ENCODE measurements around the gene DISC1.
A peak's percentile ranks its signal among the peaks of the same experiment; 100 is the strongest.

Gene DISC1

GRCh38 chr1:232019026-232019340 lies 392.4 kb downstream of the DISC1 start:
- H3K27me3 Mint-ChIP-seq (ENCODE audit: low read depth, poor library complexity): no peaks in the 10 kb centered on the region
- no peaks in the 10 kb centered on the region for H3K36me3 Mint-ChIP-seq (ENCODE audit: low read depth)
- H3K4me3 Mint-ChIP-seq: no peak overlapping the region
- no peak for DNase-seq
- no peaks in the 10 kb centered on the region for H3K9me3 Mint-ChIP-seq
- H3K27ac Mint-ChIP-seq: no peak overlapping the region
- H3K4me1 Mint-ChIP-seq: peaks cover 15% of the 10 kb centered on the region
- TF ChIP-seq CTCF (IDR thresholded peaks at IDR 0.05): no peak

- H3K36me3 Mint-ChIP-seq (ENCODE audit: low read depth): no peaks in the 10 kb centered on the region
- H3K27me3 Mint-ChIP-seq (ENCODE audit: low read depth, poor library complexity): no peaks in the 10 kb centered on the region
- no peak overlapping the region for H3K4me3 Mint-ChIP-seq
- no peaks in the 10 kb centered on the region for H3K9me3 Mint-ChIP-seq
- H3K27ac Mint-ChIP-seq: no peak overlapping the region
- no peak for DNase-seq
- H3K4me1 Mint-ChIP-seq: peaks cover 4% of the 10 kb centered on the region
- no peak for TF ChIP-seq CTCF (IDR thresholded peaks at IDR 0.05)
These were observed 393.8 kb downstream of the DISC1 start for GRCh38 chr1:232020352-232020751.

GRCh38 chr1:232029315-232029714 lies 402.7 kb downstream of the DISC1 start:
- no peak for TF ChIP-seq CTCF (IDR thresholded peaks at IDR 0.05)
- Mint-ChIP-seq H3K27me3 (ENCODE audit: low read depth, poor library complexity) (peaks cover 3% of the 10 kb centered on the region), H3K4me1 (peaks cover 4% of the 10 kb centered on the region), H3K27ac (no peak overlapping the region), H3K4me3 (no peak overlapping the region), H3K36me3 (ENCODE audit: low read depth) (no peaks in the 10 kb centered on the region), H3K9me3 (no peaks in the 10 kb centered on the region)
- DNase-seq: no peak

DNA sequence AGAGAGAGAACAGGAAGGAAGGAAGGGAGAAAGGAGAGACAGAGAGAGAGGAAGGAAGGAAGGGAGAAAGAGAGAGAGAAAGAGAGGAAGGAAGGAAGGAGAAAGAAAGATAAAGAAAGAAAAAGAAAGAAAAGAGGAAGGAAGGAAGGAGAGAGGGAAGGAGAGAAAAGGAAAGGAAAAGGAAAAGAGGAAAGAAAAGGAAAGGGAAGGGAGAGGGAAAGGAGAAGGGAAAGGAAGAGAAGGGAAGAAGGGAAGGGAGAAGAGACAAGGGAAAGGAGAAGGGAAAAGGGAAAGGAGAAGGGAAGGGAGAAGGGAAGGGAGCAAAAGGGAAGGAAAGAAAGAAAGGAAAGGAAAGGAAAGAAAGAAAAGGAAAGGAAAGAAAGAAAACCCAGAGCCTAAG lies 404.6 kb downstream of the DISC1 start:
- no peak for DNase-seq
- Mint-ChIP-seq H3K27ac (peak overlapping the region; percentile 61), H3K9me3 (no peaks in the 10 kb centered on the region), H3K4me3 (no peak overlapping the region), H3K36me3 (ENCODE audit: low read depth) (no peaks in the 10 kb centered on the region), H3K27me3 (ENCODE audit: low read depth, poor library complexity) (peaks cover 5% of the 10 kb centered on the region), H3K4me1 (peaks cover 4% of the 10 kb centered on the region)
- no peak for TF ChIP-seq CTCF (IDR thresholded peaks at IDR 0.05)

- no peaks in the 10 kb centered on the region for H3K9me3 Mint-ChIP-seq
- no peak overlapping the region for H3K27ac Mint-ChIP-seq
- peaks cover 4% of the 10 kb centered on the region for H3K4me1 Mint-ChIP-seq
- H3K4me3 Mint-ChIP-seq: no peak overlapping the region
- no peak for DNase-seq
- peaks cover 9% of the 10 kb centered on the region for H3K27me3 Mint-ChIP-seq (ENCODE audit: low read depth, poor library complexity)
- TF ChIP-seq CTCF (IDR thresholded peaks at IDR 0.05): no peak
- no peaks in the 10 kb centered on the region for H3K36me3 Mint-ChIP-seq (ENCODE audit: low read depth)
These were observed 406.7 kb downstream of the DISC1 start for GRCh38 chr1:232033285-232033684.

DNA sequence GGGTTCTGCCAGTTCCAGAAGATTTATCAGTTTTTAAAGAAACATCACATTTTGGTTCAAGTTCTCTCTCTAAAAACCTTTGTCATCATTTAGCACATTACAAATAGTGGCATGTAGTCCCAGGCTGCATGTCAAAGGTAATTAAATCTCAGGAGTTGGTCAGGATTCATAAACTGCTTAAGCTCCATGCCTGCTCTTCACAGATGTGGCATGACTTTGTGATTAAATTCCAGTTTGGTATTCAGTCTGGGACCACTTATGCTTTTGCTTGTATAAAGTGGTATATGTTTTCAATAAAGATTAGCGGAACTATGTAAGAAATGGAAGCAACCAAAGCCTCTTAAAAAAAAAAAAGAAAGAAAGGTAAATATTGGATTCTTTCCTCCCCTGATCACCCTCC lies 408.0 kb downstream of the DISC1 start:
- H3K4me1 Mint-ChIP-seq: peaks cover 4% of the 10 kb centered on the region
- no peak for TF ChIP-seq CTCF (IDR thresholded peaks at IDR 0.05)
- H3K9me3 Mint-ChIP-seq: no peaks in the 10 kb centered on the region
- no peak for DNase-seq
- no peak overlapping the region for H3K4me3 Mint-ChIP-seq
- H3K27me3 Mint-ChIP-seq (ENCODE audit: low read depth, poor library complexity): peaks cover 9% of the 10 kb centered on the region
- H3K27ac Mint-ChIP-seq: no peak overlapping the region
- no peaks in the 10 kb centered on the region for H3K36me3 Mint-ChIP-seq (ENCODE audit: low read depth)
